Osteoblast (primary cell): ENCODE results near the gene FCRL4. TPM values are rescaled to one million over a fixed set of nuclear protein-coding genes. Genes with fewer than 3 reads are reported as not detected.

Experiments
- DNase-seq: peaks from one replicate; pipeline ENCODE4 v3.0.0; 2011; ENCODE audit warnings: low spot score, mixed read lengths; ENCODE audit not compliant: insufficient read length; ENCODE audit errors: missing footprints
- H2AFZ ChIP-seq: 2 replicates; pipeline ENCODE4 v1.6.0; 2011; ENCODE audit warnings: mild to moderate bottlenecking, low read length
- H3K27ac ChIP-seq: 2 replicates; pipeline ENCODE4 v1.5.1; 2011; ENCODE audit warnings: mild to moderate bottlenecking, low read depth, low read length, moderate library complexity
- H3K27me3 ChIP-seq: 2 replicates; pipeline ENCODE4 v1.6.0; 2012; ENCODE audit warnings: mild to moderate bottlenecking, control low read depth, inconsistent platforms, low read length, moderate library complexity; ENCODE audit not compliant: insufficient read depth
- H3K36me3 ChIP-seq: 2 replicates; pipeline ENCODE4 v1.5.1; 2011; ENCODE audit warnings: mild to moderate bottlenecking, low read length, control low read depth, moderate library complexity; ENCODE audit not compliant: insufficient read depth
- H3K4me1 ChIP-seq: 2 replicates; pipeline ENCODE4 v1.5.1; 2011; ENCODE audit warnings: mild to moderate bottlenecking, low read length, control low read depth, moderate library complexity; ENCODE audit not compliant: insufficient read depth
- H3K4me2 ChIP-seq: 2 replicates; pipeline ENCODE4 v1.6.0; 2011; ENCODE audit warnings: mild to moderate bottlenecking, low read length; ENCODE audit not compliant: insufficient read depth
- H3K4me3 ChIP-seq: fragments of 200-600 bp; sonication (generic); 3 replicates; pipeline ENCODE4 v1.5.1; 2012; ENCODE audit warnings: mild to moderate bottlenecking, low read length, inconsistent platforms; ENCODE audit not compliant: insufficient read depth
- H3K79me2 ChIP-seq: 2 replicates; pipeline ENCODE4 v1.6.0; 2012; ENCODE audit warnings: mild to moderate bottlenecking, low read length, control low read depth, inconsistent platforms; ENCODE audit not compliant: insufficient read depth
- H3K9me3 ChIP-seq: 2 replicates; pipeline ENCODE4 v1.5.1; 2011; ENCODE audit warnings: low read depth, low read length, control low read depth
- H4K20me1 ChIP-seq: 2 replicates; pipeline ENCODE4 v1.6.0; 2012; ENCODE audit warnings: mild to moderate bottlenecking, low read length, control low read depth; ENCODE audit not compliant: insufficient read depth
- total RNA-seq: library from RNA; depleted of rRNA; stranded (reverse); fragments of >200 nt; gene quantifications from 2 replicates; pipeline ENCODE4 v1.2.3, GENCODE V29; 2012
- TF ChIP-seq, protein P1 (sequence below): IDR thresholded peaks from 2 replicates; pipeline ENCODE4 v1.5.1; 2011; ENCODE audit warnings: mild to moderate bottlenecking, low read depth, low read length, moderate library complexity; ENCODE audit errors: extremely low read depth

Gene FCRL4
- total RNA-seq, 1 donor: not detected

DNA sequence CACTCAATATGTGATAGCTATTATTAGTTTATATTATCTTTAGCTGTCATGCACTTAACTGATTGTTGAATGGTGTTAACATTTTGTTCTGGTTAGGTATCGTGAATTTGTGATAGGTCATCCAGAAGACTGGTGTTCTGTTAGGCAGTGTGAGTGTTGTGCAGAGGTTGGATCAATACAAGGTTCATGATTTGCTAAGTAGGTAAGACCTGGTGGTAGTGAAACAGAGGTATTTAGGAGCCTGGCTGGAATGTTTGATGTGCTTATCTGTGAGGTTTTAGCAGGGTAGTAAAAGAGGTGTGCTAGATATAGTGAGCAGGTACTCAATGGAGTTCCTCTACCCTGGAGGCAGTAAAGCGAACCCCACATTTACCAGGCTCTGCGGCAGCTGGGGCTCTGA lies 20.3 kb upstream of the FCRL4 start:
- TF ChIP-seq, protein P1, sequence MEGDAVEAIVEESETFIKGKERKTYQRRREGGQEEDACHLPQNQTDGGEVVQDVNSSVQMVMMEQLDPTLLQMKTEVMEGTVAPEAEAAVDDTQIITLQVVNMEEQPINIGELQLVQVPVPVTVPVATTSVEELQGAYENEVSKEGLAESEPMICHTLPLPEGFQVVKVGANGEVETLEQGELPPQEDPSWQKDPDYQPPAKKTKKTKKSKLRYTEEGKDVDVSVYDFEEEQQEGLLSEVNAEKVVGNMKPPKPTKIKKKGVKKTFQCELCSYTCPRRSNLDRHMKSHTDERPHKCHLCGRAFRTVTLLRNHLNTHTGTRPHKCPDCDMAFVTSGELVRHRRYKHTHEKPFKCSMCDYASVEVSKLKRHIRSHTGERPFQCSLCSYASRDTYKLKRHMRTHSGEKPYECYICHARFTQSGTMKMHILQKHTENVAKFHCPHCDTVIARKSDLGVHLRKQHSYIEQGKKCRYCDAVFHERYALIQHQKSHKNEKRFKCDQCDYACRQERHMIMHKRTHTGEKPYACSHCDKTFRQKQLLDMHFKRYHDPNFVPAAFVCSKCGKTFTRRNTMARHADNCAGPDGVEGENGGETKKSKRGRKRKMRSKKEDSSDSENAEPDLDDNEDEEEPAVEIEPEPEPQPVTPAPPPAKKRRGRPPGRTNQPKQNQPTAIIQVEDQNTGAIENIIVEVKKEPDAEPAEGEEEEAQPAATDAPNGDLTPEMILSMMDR: no peak
- H2AFZ ChIP-seq: no peak overlapping the region
- no peaks in the 10 kb centered on the region for H4K20me1 ChIP-seq
- H3K4me2 ChIP-seq: no peak overlapping the region
- H3K4me3 ChIP-seq: no peak overlapping the region
- no peaks in the 10 kb centered on the region for H3K9me3 ChIP-seq
- no peaks in the 10 kb centered on the region for H3K36me3 ChIP-seq
- no peaks in the 10 kb centered on the region for H3K79me2 ChIP-seq
- H3K4me1 ChIP-seq: no peaks in the 10 kb centered on the region
- H3K27ac ChIP-seq: no peak overlapping the region
- no peaks in the 10 kb centered on the region for H3K27me3 ChIP-seq
- DNase-seq: no peak

DNA sequence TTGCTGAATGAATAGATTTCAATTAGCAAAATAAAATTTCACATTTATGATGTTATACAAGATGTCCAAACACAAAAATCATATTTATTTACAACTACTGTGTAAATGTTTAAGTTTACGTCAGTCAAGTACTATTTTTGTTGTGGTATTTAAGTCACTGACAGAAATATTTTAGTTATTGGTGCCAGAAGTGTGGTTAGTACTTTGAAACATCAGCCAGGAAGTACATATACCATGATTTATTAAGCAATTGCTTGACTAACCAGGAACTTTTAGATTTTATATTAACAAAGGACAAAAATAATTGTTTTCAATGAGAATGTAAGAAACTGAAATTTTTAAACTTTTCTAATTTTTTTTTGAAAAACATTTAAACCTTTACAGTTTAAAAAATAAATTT lies 2.4 kb upstream of the FCRL4 start:
- Histone ChIP-seq H3K4me3 (no peak overlapping the region), H3K4me1 (no peaks in the 10 kb centered on the region), H3K27me3 (no peaks in the 10 kb centered on the region), H3K79me2 (no peaks in the 10 kb centered on the region), H3K9me3 (no peaks in the 10 kb centered on the region), H4K20me1 (no peaks in the 10 kb centered on the region), H3K4me2 (no peak overlapping the region), H3K27ac (no peak overlapping the region), H3K36me3 (no peaks in the 10 kb centered on the region), H2AFZ (no peak overlapping the region)
- TF ChIP-seq, protein P1: no peak
- no peak for DNase-seq

DNA sequence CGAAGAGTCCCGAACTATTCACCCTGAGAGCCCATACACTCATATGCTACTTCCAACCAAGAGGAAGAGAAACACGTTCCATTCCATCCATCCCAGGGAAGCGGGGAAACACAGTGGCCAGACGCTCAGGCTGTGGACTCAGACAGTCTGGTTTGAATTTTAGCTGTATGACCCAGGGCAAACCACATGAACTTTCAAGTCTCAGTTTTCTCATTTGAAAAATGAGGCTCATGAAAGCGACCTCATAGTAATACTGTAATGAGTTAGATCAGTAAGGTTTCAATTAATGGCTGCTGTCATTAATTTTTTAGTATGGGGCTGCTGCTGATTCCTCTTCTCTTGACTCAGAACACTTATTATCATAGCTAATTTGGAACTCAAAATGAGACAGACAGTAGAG lies 1.5 kb downstream of the FCRL4 start:
- no peak for DNase-seq

DNA sequence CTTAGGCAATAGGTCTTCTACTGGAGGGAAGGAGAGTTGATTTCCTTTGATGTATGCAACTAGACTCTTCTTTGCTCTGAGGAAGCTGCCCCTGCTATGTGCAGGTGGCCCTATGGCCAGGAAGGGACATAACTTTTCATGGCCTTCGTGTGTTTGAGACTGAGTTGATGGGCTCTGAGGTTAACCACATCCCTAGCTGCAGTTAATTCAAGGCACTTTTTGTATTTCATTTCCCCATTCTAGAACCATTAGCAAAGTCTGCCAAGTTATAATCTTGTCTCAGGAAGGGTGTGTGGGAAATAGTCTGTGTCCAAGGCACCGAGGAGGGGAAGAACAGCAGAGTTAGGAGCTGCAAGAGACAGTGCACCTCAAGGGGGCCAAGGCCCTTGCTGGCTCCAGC lies 2.5 kb downstream of the FCRL4 start:
- Histone ChIP-seq H2AFZ (no peak overlapping the region), H3K9me3 (no peaks in the 10 kb centered on the region), H3K27me3 (no peaks in the 10 kb centered on the region), H3K4me2 (no peak overlapping the region), H3K79me2 (no peaks in the 10 kb centered on the region), H3K4me1 (no peaks in the 10 kb centered on the region), H3K36me3 (no peaks in the 10 kb centered on the region), H4K20me1 (no peaks in the 10 kb centered on the region), H3K4me3 (no peak overlapping the region), H3K27ac (no peak overlapping the region)
- TF ChIP-seq, protein P1: no peak
- no peak for DNase-seq

More for the DNA sequence above, 1.5 kb downstream of the FCRL4 start:
- Histone ChIP-seq H3K27ac (no peak overlapping the region), H3K36me3 (no peaks in the 10 kb centered on the region), H3K4me3 (no peak overlapping the region), H3K27me3 (no peaks in the 10 kb centered on the region), H4K20me1 (no peaks in the 10 kb centered on the region), H3K9me3 (no peaks in the 10 kb centered on the region), H2AFZ (no peak overlapping the region), H3K4me2 (no peak overlapping the region), H3K79me2 (no peaks in the 10 kb centered on the region), H3K4me1 (no peaks in the 10 kb centered on the region)
- TF ChIP-seq, protein P1: no peak
